Stimulated activated CD4-positive, alpha-beta T cell treated with anti-CD3 and anti-CD28 coated beads, Interleukin-4, amount 100 ng/mL, for 24 hours (primary cell): Measurements from ENCODE around the gene GP9.
"Not testable (repeated sequence)": the region's sequence is repeated elsewhere in the genome, so short reads cannot be mapped to it uniquely, and the experiment has no call there.

Source experiments
- DNase-seq: peaks from one replicate; pipeline ENCODE4 v3.0.0-alpha.2; 2020

The GP9 gene

DNA sequence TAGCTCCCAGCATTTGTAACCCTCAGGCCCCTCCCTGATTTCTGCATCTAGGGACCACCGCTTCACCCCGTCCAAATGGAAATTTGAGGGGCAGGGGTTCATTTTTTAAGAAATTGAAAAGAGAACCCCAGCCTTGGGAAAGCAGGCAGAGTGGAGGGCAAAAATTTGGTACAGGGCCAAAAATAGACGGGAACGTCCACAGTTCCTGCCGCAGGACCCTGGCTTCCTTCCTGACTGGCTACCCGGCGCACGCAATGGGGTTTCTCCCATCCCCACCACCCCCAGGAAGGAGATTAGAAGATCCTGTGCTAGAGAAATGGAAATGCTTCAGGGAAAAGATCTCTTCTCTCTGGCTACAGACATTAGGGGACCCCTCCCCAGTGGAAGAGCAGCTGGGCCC, 20.9 kb downstream of the GP9 start:
- DNase-seq, result no peak

GRCh38 chr3:129082026-129082425, 21.4 kb downstream of the GP9 start:
- DNase-seq, result no peak

- no peak for DNase-seq
These were observed 23.9 kb downstream of the GP9 start for GRCh38 chr3:129084501-129084900.

- no peak for DNase-seq
These were observed 24.7 kb downstream of the GP9 start for GRCh38 chr3:129085165-129085715.

DNA sequence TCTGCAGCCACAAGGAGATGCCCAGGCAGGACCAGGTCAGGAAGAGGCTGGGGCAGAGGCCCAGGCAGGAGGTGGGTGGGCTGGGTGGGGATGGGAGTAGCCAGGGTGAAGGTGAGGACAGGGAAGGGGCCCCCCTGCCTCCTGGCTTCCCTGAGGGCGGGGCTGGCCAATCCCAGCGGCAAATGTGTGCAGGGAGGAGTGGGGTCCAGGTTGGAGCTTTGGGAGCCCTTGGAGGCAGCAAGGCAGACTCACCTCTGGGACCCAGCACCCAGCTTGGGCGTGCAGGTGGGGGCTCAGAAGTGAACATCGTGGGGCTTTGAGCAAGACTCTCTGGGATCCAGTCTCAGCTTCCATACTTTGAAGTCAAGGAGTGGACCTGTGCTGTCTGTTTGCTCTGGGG, 25.2 kb downstream of the GP9 start:
- no peak for DNase-seq

DNA sequence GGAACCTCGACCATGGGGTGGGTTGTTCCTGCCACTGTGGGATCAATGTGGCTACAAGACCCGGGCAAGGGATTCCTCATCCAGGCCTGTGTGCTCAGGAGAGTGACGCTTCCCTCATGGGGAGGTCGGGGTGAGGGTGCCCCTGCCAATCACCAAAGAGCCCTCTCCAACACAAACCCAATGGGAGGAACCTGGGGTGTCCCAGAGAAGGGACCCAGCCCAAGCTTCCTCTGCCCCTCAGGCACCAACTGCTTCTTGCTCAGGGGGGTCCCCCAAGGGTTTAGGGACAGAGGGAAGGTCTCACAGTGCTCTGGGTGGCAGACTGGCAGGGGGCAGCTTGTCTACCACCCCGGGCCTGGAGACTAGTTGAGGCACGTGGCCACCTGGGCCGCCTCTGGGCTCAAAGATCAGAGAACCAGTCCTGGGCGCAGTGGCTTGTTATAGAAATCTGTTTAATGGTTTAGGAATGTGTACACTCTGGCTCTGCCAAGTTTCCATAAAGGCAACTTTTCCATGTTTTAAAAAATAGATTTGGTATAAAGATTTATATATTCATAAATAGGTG, 26.6 kb downstream of the GP9 start:
- no peak for DNase-seq

DNA sequence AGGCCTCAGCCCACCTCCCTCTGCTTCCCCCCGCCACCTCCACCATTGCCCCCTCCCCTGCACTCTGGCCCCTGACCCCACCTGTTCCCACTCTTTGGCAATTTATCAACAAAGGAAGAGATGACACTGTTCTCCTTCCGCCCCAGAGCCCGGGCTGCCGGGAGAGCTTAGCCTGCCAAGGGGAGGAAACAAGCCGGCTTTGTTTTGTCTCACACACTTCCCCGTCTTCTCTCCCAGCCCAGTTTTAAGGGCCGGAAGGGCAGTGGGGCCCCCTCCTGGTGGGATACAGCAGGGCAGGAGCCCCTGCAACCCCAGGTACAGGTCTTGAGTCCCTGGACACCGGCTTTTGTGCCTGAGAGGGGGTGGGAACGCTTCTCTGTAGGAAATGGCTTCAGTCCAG, 27.3 kb downstream of the GP9 start:
- not testable (repeated sequence) for DNase-seq

DNA sequence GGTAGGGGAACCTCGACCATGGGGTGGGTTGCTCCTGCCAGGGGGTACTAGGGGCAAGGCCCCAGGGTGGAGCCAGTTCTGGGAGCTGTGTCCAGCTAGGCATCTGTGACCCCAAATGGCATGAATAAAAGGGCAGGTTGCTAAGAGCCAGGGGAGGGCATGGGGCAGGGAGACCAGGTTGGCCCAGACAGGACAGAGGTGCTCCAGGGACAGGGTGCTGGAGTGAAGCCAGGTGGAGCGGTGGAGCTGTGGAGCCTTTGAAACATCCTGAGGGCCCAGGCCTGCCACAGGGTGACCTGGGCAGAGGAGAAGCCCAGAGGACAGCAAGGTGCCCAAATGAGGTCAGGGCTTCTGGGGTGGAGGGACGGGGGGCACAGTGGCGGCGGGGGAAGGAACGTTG, 27.7 kb downstream of the GP9 start:
- DNase-seq, result not testable (repeated sequence)

GRCh38 chr3:129095285-129095684, 34.7 kb downstream of the GP9 start:
- no peak for DNase-seq

DNA sequence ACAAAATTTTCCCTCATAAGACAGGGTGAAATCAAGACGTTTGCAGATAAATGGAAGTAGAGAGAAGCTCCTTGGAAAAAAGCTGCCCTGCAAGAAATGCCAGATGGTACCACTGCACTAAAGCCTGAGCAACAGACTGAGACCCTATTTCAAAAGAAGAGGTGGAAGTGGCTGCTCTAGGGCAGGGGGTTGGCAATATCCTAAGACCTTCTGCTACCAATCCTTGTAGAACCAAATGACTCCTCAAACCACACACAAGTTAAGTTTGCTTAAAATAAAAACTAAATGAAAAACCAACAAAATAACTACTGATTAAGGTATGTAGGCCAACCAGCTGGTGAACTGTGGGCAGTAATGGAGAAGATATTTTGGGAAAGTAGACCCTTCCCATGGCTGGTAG, 39.7 kb downstream of the GP9 start:
- DNase-seq, result no peak

DNA sequence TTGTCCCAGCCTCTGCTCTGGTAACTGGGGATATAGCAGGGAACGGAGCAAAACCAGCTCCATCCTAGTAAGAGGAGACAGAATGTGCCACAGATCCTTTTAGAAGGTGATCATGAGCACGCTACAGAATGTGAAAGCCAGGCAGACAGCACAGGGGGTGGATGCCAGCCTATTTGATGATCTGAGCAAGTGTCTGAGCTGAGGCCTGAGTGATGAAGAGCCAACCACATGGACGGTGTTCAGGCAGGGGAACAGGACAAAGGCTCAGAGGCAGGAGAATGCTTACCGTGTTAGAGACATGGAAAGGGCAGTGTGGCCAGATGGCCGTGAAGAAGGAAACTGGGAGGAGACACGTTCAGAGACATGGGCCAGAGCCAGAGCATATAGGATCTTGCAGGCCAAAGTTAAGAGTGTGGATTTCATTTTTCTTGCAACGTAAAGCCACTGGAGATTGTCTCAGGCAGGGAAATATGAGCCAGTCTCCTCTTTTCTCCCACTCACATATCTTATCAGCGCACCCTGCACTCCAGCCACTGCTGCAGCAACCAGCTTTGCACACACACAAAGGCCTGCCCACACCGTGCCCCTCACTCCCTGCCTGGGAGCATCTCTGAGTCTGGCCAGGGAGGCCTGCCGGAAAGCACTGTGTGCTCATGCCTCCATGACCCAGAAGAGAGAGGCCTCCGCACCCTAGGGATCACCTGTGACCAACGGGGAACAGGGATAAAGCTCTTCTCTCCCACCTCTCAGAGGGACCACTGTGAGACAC, 41.0 kb downstream of the GP9 start:
- no peak for DNase-seq

GRCh38 chr3:129103296-129103695, 42.7 kb downstream of the GP9 start:
- DNase-seq, result no peak

- DNase-seq, result no peak
These were observed 43.5 kb downstream of the GP9 start for GRCh38 chr3:129104051-129104450.

DNA sequence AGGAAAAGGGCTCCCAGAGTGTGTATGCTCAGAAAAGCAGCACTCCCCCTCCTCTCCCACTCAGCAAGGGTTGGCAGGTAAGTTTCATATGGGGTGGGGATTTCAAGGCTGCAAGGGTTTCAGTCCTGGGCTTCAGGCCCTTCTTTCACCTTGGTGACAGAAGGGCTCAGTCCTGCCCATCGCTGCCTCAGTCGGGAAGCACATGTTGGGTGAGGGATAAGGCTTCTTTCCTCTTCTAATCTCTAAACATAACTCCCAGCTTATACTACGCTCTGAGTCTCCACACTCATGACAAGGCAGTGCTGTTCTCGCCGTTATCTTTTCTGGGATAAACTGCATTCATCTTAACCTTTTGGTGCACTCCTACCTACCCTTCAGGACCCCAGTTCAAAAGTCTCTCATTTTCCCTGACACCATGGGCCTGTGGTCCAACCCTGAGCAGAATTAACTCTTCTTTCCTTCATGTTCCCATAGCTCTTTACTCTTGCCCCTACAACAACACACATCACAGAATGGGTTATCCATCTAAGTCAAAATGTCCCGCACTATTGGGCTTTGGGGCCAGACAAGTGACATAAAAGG, 44.0 kb downstream of the GP9 start:
- DNase-seq, result no peak

DNA sequence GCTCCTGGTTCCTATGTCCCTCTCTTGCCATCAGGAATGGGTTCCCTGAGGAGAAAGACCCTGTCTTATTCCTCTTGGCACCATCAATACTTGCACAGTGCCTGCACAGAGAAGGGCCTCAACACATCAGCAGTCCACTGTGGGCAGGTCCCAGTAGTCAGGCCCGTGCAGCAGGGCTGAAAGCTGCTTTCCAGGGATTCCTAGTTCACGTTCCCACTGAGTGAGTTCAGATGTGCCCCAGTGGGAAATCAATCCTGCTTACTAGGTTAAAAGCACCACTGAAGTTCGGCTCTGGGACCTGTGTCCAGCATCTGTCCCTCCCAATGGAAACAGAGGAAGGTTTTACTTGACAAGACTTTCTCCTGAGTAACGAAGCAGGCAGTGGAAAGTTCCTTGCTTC, 45.3 kb downstream of the GP9 start:
- DNase-seq, result no peak

- no peak for DNase-seq
These were observed 45.7 kb downstream of the GP9 start for GRCh38 chr3:129106320-129106719.

- DNase-seq, result no peak
These were observed 46.4 kb downstream of the GP9 start for GRCh38 chr3:129106866-129107565.

- no peak for DNase-seq
These were observed 47.2 kb downstream of the GP9 start for GRCh38 chr3:129107793-129108192.

DNA sequence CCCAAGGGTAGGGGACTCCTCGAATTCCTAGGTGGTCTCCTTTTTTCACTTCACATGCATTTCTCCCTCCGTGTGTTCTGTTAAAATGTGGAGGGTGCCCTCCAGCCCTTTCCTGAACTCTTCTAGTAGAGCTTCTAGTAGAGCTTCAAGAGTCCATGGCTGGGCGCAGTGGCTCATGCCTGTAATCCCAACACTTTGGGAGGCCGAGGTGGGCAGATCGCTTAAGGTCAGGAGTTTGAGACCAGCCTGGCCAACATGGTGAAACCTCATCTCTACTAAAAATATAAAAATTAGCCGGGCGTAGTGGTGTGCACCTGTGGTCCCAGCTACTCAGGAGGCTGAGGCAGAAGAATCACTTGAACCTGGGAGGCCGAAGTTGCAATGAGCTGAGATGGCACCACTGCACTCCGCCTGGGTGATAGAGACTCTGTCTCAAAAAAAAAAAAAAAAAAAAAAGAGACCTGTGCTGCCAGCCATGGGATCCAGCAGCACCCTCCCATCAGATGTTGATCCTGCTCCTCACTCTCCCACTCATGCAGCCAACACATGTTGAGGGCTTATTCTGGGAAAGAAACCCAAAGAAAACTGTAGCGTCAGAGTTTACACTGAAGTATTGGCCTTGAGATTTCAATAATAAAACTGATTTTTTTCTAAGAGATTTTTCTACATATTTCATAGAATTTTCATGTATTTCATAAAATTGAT, 50.6 kb downstream of the GP9 start:
- not testable (repeated sequence) for DNase-seq
